Activated CD8-positive, alpha-beta memory T cell treated with anti-CD3 and anti-CD28 coated beads for 36 hours (primary cell): ENCODE data around the gene LZTR1. TPM values are rescaled to one million over a fixed set of nuclear protein-coding genes. Genes with fewer than 3 reads are reported as not detected.

Experiments used
- CTCF ChIA-PET: fragments of 350-600 bp; sonication (Branson Sonifier 250); formaldehyde crosslinking; loops from one replicate; lab custom pipeline; 2021; ENCODE audit warnings: antibody characterized with exemption; lab: Charles Lee
- POLR2A ChIA-PET: fragments of 350-600 bp; sonication (Branson Sonifier 250); formaldehyde crosslinking; loops from one replicate; lab custom pipeline; 2021; ENCODE audit warnings: antibody characterized with exemption; lab: Charles Lee
- total RNA-seq, 2 experiments: library from RNA; stranded (reverse); gene quantifications; one replicate each; pipeline ENCODE4 v1.2.3, GENCODE V29; 2021

Gene LZTR1
- total RNA-seq, 2 experiments from 2014 or later = 62.6 to 74.2 TPM

DNA sequence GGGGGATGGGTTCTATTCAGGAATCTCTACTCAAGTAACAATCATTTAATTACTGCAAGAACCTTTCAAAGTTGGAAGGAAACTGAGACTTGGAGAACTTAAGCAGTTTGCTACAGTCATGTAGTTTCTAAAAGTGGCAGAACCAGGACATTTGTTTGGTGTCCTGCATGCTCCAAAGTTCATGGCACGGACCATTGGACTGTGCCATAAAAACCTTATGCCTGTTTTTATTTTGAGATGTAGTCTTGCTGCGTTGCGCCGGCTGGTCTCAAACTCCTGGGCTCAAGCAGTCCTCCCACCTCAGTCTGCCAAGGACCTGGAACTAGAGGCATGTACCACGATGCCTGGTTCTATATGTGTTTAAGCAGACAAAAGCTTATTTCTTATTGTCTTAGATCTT, 33.6 kb upstream of the LZTR1 start:
- ChIA-PET CTCF (no interaction called here), POLR2A (no interaction called here)

- ChIA-PET CTCF (interaction anchor here (1.7 kb wide), 1 partner anchor 61 kb away, joined by 3 read pairs; no protein-coding TSS in a partner anchor), POLR2A (no interaction called here)
Measured at GRCh38 chr22:20948989-20949388, 33.1 kb upstream of the LZTR1 start.

GRCh38 chr22:20949698-20950183, 32.4 kb upstream of the LZTR1 start:
- ChIA-PET CTCF (interaction anchor here (1.7 kb wide), 1 partner anchor 60 kb away, joined by 3 read pairs; no protein-coding TSS in a partner anchor), POLR2A (no interaction called here)

- ChIA-PET POLR2A (no interaction called here), CTCF (no interaction called here)
Measured at GRCh38 chr22:20951151-20951931, 30.8 kb upstream of the LZTR1 start.

DNA sequence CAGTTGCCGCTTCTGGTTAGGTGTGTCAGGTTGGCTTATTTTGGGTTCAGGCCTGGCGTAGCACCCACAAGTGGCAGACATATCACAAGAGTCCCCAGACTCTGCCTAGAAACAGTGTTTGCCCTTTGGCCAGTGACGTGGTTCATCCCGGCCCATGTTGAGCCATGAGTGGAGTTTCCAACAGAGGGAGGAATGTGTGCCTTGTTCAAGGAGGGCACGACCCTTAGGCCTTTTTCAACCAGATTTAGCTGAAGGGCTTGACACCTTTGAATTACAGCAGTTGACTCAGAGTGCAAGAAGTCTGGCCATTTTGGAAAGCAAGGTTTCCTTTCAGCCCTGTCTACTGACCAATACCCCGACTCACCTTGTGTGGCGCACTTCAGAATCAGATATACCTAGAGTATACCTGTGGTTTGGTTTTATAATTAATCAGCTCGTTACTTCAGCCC, 30.1 kb upstream of the LZTR1 start:
- POLR2A ChIA-PET = no interaction called here
- CTCF ChIA-PET = interaction anchor here (0.9 kb wide), 1 partner anchor 14 kb away, joined by 3 read pairs; no protein-coding TSS in a partner anchor

DNA sequence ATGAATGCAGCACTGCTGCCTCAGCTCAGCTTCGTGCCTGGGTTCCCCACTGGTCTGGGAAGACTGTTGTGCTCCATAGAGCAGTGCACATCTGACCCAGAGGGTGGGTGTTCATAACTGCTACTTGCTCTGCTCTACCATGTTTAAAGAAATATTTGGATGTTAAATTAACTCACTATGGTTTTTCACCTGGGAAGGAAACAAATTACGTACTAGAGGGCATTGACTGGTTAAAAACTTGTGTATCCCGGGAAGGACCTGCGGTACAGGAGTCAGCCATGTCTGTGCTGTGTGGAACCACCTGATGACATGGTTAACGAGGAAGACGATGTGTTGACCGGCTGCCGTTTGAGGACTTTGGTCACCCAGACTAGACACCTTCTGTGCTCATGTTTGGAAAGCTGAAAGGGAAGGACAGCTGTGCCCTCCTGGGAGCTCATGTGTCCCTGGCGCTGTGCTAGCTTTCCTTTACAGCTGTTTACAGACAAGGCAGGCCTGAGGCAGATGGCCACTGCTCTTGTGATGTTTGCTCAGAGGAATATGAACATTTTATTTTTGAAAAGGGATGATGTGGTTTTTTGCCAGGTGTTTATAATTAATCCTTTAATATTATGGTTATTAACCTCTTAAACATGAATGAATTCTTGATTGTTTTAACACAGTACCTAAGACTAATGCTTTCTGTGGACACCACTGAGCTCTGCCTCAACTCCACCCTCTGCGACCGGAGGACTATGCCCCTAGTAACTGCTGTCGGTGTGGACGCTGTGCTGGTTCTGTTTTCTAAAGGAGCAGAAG, 29.4 kb upstream of the LZTR1 start:
- CTCF ChIA-PET = interaction anchor here (0.8 to 0.9 kb wide), 2 partner anchors 9 to 15 kb away, joined by 3 read pairs; no protein-coding TSS in a partner anchor
- POLR2A ChIA-PET = no interaction called here

DNA sequence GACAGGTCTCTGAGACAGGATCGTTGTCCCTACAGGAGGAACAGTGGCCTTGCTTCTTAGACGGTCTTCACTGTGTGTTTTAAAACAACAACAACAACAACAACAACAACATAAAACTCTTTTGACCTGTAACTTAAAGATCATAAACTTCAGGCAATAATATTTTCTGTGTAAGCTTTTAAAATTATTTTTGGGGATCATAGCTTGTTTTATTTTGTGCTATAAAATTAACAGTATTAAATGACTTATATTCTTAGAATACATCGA, 28.8 kb upstream of the LZTR1 start:
- POLR2A ChIA-PET = interaction anchor here (1.2 kb wide), 1 partner anchor 50 kb away, joined by 4 read pairs; no protein-coding TSS in a partner anchor
- CTCF ChIA-PET = interaction anchor here (0.8 kb wide), 1 partner anchor 8 kb away, joined by 3 read pairs; no protein-coding TSS in a partner anchor

DNA sequence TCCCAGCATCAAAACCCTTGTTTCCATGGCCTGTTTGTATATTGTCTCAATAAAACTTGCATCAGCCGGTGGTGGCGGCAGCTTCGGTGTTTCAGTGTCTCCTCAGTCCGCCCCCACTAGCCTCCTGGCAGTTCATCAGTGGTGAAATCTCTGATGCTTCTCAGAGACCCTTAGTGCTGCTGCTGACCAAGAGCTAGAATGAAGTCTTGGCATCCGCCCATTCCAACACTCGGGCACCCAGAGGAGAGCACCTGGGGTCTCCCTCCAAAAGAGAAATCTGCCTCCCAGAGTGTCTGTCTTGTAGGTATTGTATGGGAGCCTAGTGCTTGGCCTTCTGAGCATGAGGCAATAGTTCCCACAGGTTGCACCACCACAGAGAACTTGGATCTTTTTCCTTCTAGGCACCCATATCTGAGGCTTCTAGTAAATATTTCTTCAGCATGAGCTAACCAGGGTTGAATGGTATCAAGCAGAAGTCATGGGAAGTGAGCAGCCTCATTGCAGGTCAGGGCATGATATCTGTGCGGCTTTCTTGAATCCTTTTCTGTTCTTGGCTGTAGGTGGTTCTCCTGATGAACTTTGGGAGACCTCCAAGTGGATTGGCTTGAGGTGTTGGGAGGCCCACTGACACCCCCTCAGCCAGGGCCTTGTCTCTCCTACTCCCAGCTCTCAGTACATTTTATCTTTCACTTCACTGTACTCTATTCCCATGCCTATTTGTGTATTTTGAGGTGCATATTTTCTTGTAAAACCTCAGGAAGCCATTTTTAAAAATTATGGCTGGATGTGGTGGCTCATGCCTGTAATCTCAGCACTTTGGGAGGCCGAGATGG, 28.2 kb upstream of the LZTR1 start:
- POLR2A ChIA-PET = interaction anchor here (1.2 kb wide), 1 partner anchor 49 kb away, joined by 4 read pairs; no protein-coding TSS in a partner anchor

GRCh38 chr22:20955548-20955947, 26.5 kb upstream of the LZTR1 start:
- ChIA-PET POLR2A (no interaction called here), CTCF (no interaction called here)

More for the DNA sequence above, 28.2 kb upstream of the LZTR1 start:
- CTCF ChIA-PET = interaction anchor here (0.5 kb wide), 1 partner anchor 654 kb away, joined by 3 read pairs; no protein-coding TSS in a partner anchor

DNA sequence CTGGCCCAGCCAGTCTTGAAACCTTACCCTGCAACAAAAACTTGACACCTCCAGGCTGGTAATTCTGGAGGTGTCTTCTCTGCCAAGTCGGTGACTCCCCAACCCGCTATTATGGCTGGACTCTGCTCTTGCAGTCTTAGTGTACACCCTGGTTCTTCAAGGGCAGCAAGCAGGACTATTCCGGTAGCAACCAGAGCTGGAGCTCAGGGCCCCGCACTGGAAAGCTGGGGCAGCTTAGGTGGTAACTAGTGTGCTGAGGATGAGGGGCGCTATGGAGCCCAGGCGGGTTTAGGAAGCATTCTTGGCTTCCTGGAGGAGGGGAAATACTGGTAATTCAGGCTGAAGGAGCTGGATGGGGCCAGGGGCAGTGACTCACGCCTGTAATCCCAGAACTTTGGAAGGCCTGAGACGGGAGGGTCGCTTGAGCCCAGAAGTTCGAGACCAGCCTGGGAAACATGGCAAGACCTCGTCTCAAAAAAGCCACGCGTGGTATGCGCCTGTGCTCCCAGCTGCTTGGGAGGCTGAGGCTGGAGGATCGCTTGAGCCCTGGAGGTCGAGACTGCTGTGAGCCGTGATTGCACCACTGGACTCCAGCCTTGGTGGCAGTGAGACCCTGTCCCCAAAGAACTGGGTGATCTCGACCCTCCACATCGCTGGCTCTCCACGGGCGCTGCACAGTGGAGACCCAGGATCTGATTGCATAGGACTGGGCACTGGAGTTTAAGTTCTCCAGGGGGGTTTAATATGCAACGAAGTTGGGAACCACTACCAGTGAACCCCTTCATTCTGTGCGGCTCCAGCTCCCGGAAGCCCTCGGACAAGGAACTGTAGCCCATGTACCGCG, 25.6 kb upstream of the LZTR1 start:
- CTCF ChIA-PET = interaction anchor here (0.6 kb wide), 1 partner anchor 17 kb away, joined by 3 read pairs; no protein-coding TSS in a partner anchor

GRCh38 chr22:20957102-20957682, 24.9 kb upstream of the LZTR1 start:
- ChIA-PET POLR2A (interaction anchor here (1.3 kb wide), 1 partner anchor 42 kb away, joined by 4 read pairs; no protein-coding TSS in a partner anchor), CTCF (interaction anchor here (0.6 kb wide), 1 partner anchor 17 kb away, joined by 3 read pairs; no protein-coding TSS in a partner anchor)

More for the DNA sequence above, 25.6 kb upstream of the LZTR1 start:
- POLR2A ChIA-PET = no interaction called here

DNA sequence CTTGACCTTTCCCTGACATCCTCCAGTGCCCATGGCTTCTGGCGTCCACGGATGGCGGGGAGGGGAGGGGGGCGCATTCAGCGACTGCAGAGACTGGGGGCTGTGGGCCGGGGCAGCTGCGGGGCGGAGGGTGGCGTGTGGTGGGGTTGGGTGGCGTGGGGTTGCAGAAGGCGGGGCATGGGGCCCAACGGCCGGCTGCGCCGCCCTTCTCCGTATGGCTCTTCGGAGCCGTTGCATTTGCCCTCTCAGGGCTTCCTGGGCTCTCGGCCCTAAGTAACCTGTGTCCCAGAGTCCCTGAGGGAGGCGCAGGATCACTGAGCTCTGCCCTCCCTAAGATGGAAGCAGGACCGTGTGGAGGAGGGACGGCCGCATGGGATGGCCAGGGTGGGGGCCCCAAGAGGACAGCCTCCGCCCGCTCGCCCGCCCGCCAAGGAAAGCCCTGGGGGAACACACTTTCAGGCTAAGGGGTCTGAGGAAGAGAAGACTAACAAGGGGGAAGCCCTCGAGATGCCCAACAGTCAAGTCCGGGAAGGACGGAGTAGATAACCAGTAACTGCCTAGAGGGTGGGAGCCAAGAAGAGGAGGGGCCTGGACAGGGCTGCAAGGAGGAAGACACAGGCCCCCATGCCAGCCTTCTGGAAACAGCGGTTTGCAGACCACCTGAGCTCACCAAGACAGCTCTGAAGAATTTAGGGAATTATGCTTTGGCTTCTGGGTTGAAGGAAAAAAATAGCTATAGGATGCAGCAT, 24.2 kb upstream of the LZTR1 start:
- ChIA-PET POLR2A (interaction anchor here (0.6 to 1.3 kb wide), 2 partner anchors 42 to 769 kb away, joined by 3 to 4 read pairs; no protein-coding TSS in a partner anchor), CTCF (interaction anchor here (1.3 kb wide), 1 partner anchor 10 kb away, joined by 4 read pairs; the partner anchor contains the start of gene AIFM3)

- ChIA-PET POLR2A (no interaction called here), CTCF (interaction anchor here (0.7 to 0.8 kb wide), 3 partner anchors 19 to 101 kb away, joined by 3 read pairs; partner anchors contain the start of gene SNAP29)
Measured at GRCh38 chr22:20959578-20960461, 22.3 kb upstream of the LZTR1 start.

GRCh38 chr22:20960609-20961008, 21.5 kb upstream of the LZTR1 start:
- POLR2A ChIA-PET = no interaction called here
- CTCF ChIA-PET = interaction anchor here (0.7 to 1.3 kb wide), 4 partner anchors 18 to 101 kb away, joined by 3 read pairs; partner anchors contain the start of gene SNAP29

DNA sequence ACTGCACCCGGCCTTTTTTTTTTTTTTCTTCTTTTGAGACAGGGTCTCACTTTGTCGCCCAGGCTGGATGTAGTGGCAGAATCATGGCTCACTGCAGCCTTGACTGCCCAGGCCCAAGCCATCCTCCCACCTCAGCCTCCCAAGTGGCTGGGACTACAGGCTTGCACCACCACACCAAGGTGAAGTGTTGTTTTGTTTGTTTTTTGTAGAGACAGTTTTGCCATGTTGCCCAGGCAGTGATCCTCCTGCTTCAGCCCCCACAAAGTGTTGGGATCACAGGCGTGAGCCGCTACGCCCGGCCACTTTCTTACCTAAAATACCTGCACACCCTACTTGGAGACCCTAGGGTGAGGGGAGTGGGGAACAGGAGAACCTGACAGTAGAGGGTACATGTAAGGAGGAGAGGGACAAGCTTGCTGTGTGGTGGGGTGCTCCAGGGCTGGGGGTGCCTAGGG, 19.6 kb upstream of the LZTR1 start:
- POLR2A ChIA-PET = no interaction called here
- CTCF ChIA-PET = interaction anchor here (0.6 to 0.7 kb wide), 4 partner anchors 72 to 1010 kb away, joined by 3 to 4 read pairs (median 4); no protein-coding TSS in a partner anchor
